CD4-positive, alpha-beta T cell treated with Interleukin-17A for 4 hours (primary cell): ENCODE measurements around the gene FKBP5.

Experiments used
- DNase-seq: peaks from one replicate; pipeline ENCODE4 v3.0.0-alpha.2; 2020; ENCODE audit warnings: mixed read lengths

FKBP5 gene

GRCh38 chr6:35534407-35535170, 154.1 kb downstream of the FKBP5 start:
- DNase-seq: no peak

- no peak for DNase-seq
These were observed 154.7 kb downstream of the FKBP5 start for GRCh38 chr6:35533981-35534380.

GRCh38 chr6:35532126-35532525, 156.6 kb downstream of the FKBP5 start:
- DNase-seq: no peak

- DNase-seq: no peak
These were observed 164.2 kb downstream of the FKBP5 start for GRCh38 chr6:35524380-35525020.
